ENCODE measurements around the gene NOTCH4. TPM values are rescaled to one million over a fixed set of nuclear protein-coding genes. Genes with fewer than 3 reads are reported as not detected.

The NOTCH4 gene
- total RNA-seq, 4 donors from 2014 or later = 2.6 to 24.3 (median 9.6) TPM

DNA sequence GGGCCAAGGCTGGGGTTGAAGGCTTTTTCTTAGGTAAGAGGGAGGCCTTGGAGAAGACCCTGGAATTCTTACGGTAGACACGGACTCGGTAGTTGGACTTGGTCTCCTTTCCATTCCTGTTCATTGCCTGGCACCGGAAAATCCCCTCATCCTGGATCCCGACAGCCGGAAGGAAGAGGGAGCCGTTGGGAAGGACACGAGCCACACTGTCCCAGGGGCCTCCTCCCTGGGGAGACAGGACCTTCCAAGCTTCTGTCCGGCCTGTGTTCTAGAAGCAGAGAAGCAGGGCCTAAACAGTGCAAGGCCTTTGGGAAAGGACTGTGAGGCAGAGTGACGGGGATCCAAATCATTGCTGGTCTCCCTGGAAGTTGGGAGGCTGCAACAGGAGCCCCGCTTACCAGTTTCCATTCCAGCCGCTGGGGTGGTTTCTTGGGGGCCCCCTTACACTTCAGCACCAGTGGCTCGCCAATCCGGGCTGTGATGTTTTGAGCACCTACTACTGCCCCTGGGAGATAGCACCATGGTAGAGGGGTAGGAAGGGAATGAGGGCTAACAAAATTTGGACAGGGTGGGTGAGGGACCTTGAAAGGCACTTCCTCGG, 40.3 kb downstream of the NOTCH4 start:
- peaks cover 0 to 12% (median 5%) of the 10 kb centered on the region in 4 donors for H3K36me3 ChIP-seq
- peak overlapping the region; percentile 6 to 98 (median 84) for H3K27ac ChIP-seq
- peaks cover 17 to 57% (median 28%) of the 10 kb centered on the region in 4 donors for H3K4me1 ChIP-seq

DNA sequence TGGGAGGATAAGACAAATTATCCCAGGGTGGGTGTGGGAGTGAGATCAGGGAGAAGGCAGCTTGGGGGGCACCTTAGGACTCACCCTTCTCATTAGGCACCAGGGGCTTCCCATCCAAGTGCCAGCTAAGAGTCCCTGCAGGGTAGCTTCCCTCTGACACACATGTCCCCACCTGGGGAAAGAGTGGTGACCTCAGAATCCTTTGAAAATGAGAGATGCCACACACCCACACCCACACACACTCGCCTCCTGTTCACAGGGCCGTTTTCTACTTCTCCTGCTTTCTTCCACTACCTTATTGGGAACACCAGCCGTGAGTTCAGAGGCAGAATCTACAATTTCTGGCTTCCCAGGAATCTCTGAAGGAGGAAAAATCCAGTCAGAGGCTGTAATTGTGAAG, 40.8 kb downstream of the NOTCH4 start:
- in situ Hi-C loops (cut with MboI; ENCODE audit: low pct_ligation_motif_present in 1 of 4, low pct_unique_long_range_greater_than_20kb in 1 of 4, low sequenced_read_pairs in 3 of 4) = no loop called here
- 84% methylated on average over 3 of the region's 3 CpGs; no CpG with 5 or more reads in 1 of the 2 donors for WGBS, 2 donors (ENCODE audit: low coverage in 1 of 2)

More for the DNA sequence above, 40.3 kb downstream of the NOTCH4 start:
- no peaks in the 10 kb centered on the region for H3K27me3 ChIP-seq
- DNase-seq = no peak
- intact Hi-C loops (cut with DNase I; ENCODE audit: low total_unique reads) (no loop called here), in situ Hi-C loops (cut with MboI; ENCODE audit: low pct_ligation_motif_present in 1 of 4, low pct_unique_long_range_greater_than_20kb in 1 of 4, low sequenced_read_pairs in 3 of 4) (no loop called here)
- WGBS, 2 donors (ENCODE audit: low coverage in 1 of 2) = 82 to 90% methylated on average over 2 to 15 of the region's 15 CpGs
- no peaks in the 10 kb centered on the region for H3K9me3 ChIP-seq
- TF ChIP-seq POLR2A (IDR thresholded peaks at IDR 0.05) (no peak), POLR2AphosphoS5 (IDR thresholded peaks at IDR 0.05) (no peak), EP300 (IDR thresholded peaks at IDR 0.05; ENCODE audit: low read depth) (no peak)
- TF ChIP-seq, protein P1, sequence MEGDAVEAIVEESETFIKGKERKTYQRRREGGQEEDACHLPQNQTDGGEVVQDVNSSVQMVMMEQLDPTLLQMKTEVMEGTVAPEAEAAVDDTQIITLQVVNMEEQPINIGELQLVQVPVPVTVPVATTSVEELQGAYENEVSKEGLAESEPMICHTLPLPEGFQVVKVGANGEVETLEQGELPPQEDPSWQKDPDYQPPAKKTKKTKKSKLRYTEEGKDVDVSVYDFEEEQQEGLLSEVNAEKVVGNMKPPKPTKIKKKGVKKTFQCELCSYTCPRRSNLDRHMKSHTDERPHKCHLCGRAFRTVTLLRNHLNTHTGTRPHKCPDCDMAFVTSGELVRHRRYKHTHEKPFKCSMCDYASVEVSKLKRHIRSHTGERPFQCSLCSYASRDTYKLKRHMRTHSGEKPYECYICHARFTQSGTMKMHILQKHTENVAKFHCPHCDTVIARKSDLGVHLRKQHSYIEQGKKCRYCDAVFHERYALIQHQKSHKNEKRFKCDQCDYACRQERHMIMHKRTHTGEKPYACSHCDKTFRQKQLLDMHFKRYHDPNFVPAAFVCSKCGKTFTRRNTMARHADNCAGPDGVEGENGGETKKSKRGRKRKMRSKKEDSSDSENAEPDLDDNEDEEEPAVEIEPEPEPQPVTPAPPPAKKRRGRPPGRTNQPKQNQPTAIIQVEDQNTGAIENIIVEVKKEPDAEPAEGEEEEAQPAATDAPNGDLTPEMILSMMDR (IDR thresholded peaks at IDR 0.05) = no peak
- no peak overlapping the region for H3K4me3 ChIP-seq

DNA sequence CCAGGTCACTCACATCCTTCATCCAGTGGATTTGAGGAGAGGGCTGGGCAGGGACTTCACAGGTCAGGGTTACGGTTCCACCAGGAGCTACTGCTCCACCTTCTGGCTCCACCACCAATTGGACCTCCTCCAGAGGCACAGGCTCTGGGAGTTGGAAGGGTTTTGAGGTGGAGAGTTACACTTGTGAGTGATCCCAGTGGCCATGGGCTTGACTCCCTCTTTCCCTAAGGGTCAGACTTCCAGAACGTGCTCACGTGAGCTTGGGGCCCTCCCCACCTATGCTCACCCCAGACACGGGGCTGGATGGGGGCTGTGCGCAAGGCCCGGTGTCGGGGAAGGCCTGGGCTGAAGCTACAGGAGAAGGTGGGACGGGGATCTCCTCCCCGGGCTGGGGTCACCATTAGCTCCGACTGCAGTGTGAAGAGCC, 41.3 kb downstream of the NOTCH4 start:
- 93% methylated on average over 10 of the region's 10 CpGs; no CpG with 5 or more reads in 1 of the 2 donors for WGBS, 2 donors (ENCODE audit: low coverage in 1 of 2)
- H3K27ac ChIP-seq = peak overlapping the region in 2 of 4 donors; percentile 8 to 22
- DNase-seq = no peak
- intact Hi-C loops (cut with DNase I; ENCODE audit: low total_unique reads) = no loop called here
- no peak overlapping the region for H3K4me3 ChIP-seq
- in situ Hi-C loops (cut with MboI; ENCODE audit: low pct_ligation_motif_present in 1 of 4, low pct_unique_long_range_greater_than_20kb in 1 of 4, low sequenced_read_pairs in 3 of 4) = no loop called here
- H3K4me1 ChIP-seq = peaks cover 11 to 49% (median 22%) of the 10 kb centered on the region in 4 donors
- no peaks in the 10 kb centered on the region for H3K27me3 ChIP-seq
- no peaks in the 10 kb centered on the region for H3K9me3 ChIP-seq
- peaks cover 0 to 12% (median 5%) of the 10 kb centered on the region in 4 donors for H3K36me3 ChIP-seq
- TF ChIP-seq POLR2A (IDR thresholded peaks at IDR 0.05) (no peak), EP300 (IDR thresholded peaks at IDR 0.05; ENCODE audit: low read depth) (no peak), POLR2AphosphoS5 (IDR thresholded peaks at IDR 0.05) (no peak)
- TF ChIP-seq, protein P1 (IDR thresholded peaks at IDR 0.05) = no peak

More for the DNA sequence above, 40.8 kb downstream of the NOTCH4 start:
- Histone ChIP-seq H3K27ac (peak overlapping the region in 3 of 4 donors; percentile 6 to 92 (median 75)), H3K36me3 (peaks cover 0 to 12% (median 5%) of the 10 kb centered on the region in 4 donors), H3K9me3 (no peaks in the 10 kb centered on the region), H3K27me3 (no peaks in the 10 kb centered on the region), H3K4me3 (no peak overlapping the region), H3K4me1 (peaks cover 12 to 53% (median 23%) of the 10 kb centered on the region in 4 donors)
- intact Hi-C loops (cut with DNase I; ENCODE audit: low total_unique reads) = no loop called here
- no peak for DNase-seq
- TF ChIP-seq EP300 (IDR thresholded peaks at IDR 0.05; ENCODE audit: low read depth) (no peak), POLR2AphosphoS5 (IDR thresholded peaks at IDR 0.05) (no peak), POLR2A (IDR thresholded peaks at IDR 0.05) (no peak)
- TF ChIP-seq, protein P1 (IDR thresholded peaks at IDR 0.05) = no peak

DNA sequence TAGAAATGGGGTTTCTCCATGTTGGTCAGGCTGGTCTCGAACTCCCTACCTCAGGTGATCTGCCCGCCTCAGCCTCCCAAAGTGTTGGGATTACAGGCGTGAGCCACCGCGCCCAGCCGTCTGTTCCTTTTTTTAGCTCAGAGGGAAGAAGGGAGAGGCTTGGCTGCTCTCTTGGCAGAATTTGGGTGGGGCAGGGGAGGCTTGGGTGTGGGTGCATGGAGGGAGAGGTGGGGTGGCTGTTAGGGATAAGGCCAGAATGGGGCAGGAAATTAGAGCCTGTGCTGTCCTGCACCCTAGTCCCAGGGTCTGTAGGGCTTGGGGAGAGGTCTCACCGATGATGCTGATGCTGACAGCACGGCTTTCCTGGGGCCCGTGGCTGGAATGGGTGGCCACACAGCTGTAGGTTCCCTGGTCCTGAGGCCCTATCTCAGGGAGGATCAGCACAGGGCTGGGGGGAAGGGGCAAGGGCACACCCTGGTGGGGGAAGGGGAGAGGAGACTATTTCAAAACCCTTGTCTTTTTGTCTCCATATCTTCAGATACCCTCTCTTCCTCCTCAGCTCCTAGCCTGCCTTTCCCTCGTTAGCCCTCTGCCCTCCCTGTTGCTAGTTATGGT, 41.8 kb downstream of the NOTCH4 start:
- Histone ChIP-seq H3K36me3 (peaks cover 0 to 12% (median 5%) of the 10 kb centered on the region in 4 donors), H3K4me3 (no peak overlapping the region), H3K4me1 (peaks cover 11 to 47% (median 25%) of the 10 kb centered on the region in 4 donors), H3K27me3 (no peaks in the 10 kb centered on the region), H3K9me3 (no peaks in the 10 kb centered on the region), H3K27ac (peak overlapping the region in 2 of 4 donors; percentile 14 to 22)
- WGBS, 2 donors (ENCODE audit: low coverage in 1 of 2) = 80% methylated on average over 10 of the region's 10 CpGs; no CpG with 5 or more reads in 1 of the 2 donors
- in situ Hi-C loops (cut with MboI; ENCODE audit: low pct_ligation_motif_present in 1 of 4, low pct_unique_long_range_greater_than_20kb in 1 of 4, low sequenced_read_pairs in 3 of 4) = no loop called here
- TF ChIP-seq POLR2AphosphoS5 (IDR thresholded peaks at IDR 0.05) (no peak), POLR2A (IDR thresholded peaks at IDR 0.05) (no peak), EP300 (IDR thresholded peaks at IDR 0.05; ENCODE audit: low read depth) (no peak)
- TF ChIP-seq, protein P1 (IDR thresholded peaks at IDR 0.05) = no peak
- intact Hi-C loops (cut with DNase I; ENCODE audit: low total_unique reads) = no loop called here
- DNase-seq = no peak

Measured in transverse colon (tissue), 4 donors.